ENCODE data around the gene MAP7D1. TPM values are rescaled to one million over a fixed set of nuclear protein-coding genes. Genes with fewer than 3 reads are reported as not detected.

MAP7D1 gene
- total and polyA plus RNA-seq, 2 of the 13 experiments (the other 11 are each of a cell fraction or from before 2014, with no cell fraction given) = 5.6 to 7.2 TPM

DNA sequence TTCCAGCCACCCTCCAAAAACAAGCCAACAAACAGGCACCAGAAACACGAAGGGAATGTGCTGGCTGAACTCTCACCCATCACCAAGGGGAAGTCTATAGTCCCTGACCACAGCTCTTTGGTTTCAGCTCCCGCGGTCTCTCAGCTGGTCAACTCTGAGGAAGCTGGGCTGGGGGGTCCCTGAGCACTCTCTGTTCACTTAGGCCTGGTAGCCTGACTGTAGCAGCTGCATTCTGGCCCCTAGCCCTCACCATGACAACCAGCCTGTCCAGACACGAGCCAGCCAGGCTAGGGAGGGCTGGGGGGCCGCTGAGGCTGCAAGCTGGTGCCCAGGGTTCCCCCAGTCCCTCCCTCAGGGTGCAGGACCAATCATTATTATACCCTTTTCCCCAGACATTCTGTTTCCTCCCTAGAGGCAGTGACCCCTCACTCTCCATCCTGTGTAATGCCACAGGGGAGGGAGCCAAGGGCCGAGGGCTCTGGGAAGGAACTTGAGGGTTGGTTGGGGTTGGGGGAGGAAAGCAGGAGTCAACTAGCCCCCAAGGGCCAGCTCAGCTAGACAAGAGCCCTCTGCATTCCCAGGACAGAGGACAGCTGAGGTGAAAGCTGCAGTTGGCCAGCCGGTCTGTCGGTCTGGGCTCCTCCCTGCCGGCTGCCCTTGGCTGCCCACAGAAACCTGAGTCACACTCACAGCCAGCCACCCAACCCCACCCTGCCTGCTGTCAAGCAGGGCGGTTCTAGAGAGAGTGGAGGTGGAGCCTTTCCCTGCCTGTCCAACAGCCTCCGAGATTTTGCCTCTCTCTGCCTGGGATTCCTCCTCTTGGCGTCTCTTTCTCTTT is 5.4 kb upstream of the MAP7D1 start (continued):
- TF ChIP-seq MAX (IDR thresholded peaks at IDR 0.05) (peak; percentile 29; the same call in 1 of the 2 replicates), FOSL2 (CRISPR knock-in tag; IDR thresholded peaks at IDR 0.05) (peak; percentile 83), ESRRA (CRISPR knock-in tag; IDR thresholded peaks at IDR 0.05; ENCODE audit: low read depth) (no peak), TGIF2 (CRISPR knock-in tag; IDR thresholded peaks at IDR 0.05) (peak; percentile 77), MEIS1 (CRISPR knock-in tag; IDR thresholded peaks at IDR 0.05; ENCODE audit: borderline replicate concordance) (0 out of 2 replicates have a peak, but pooled peaks have one; percentile 40), PHF8 (CRISPR knock-in tag; IDR thresholded peaks at IDR 0.05) (no peak), POLR2G (IDR thresholded peaks at IDR 0.05; ENCODE audit: low read depth, low read length) (peak; percentile 33; the same call in 1 of the 2 replicates), TEAD3 (CRISPR knock-in tag; optimal IDR thresholded peaks at IDR 0.05; ENCODE audit: borderline replicate concordance) (peak; percentile 62), ZNF367 (CRISPR knock-in tag; IDR thresholded peaks at IDR 0.05; ENCODE audit: borderline replicate concordance) (no peak), ZBTB38 (CRISPR knock-in tag; IDR thresholded peaks at IDR 0.05) (0 out of 2 replicates have a peak, but pooled peaks have one; percentile 17), ZNF12 (CRISPR knock-in tag; IDR thresholded peaks at IDR 0.05) (no peak)
- TF ChIP-seq, protein P1, sequence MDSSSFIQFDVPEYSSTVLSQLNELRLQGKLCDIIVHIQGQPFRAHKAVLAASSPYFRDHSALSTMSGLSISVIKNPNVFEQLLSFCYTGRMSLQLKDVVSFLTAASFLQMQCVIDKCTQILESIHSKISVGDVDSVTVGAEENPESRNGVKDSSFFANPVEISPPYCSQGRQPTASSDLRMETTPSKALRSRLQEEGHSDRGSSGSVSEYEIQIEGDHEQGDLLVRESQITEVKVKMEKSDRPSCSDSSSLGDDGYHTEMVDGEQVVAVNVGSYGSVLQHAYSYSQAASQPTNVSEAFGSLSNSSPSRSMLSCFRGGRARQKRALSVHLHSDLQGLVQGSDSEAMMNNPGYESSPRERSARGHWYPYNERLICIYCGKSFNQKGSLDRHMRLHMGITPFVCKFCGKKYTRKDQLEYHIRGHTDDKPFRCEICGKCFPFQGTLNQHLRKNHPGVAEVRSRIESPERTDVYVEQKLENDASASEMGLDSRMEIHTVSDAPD (CRISPR knock-in tag; IDR thresholded peaks at IDR 0.05) = no peak
- TF ChIP-seq, protein P2, sequence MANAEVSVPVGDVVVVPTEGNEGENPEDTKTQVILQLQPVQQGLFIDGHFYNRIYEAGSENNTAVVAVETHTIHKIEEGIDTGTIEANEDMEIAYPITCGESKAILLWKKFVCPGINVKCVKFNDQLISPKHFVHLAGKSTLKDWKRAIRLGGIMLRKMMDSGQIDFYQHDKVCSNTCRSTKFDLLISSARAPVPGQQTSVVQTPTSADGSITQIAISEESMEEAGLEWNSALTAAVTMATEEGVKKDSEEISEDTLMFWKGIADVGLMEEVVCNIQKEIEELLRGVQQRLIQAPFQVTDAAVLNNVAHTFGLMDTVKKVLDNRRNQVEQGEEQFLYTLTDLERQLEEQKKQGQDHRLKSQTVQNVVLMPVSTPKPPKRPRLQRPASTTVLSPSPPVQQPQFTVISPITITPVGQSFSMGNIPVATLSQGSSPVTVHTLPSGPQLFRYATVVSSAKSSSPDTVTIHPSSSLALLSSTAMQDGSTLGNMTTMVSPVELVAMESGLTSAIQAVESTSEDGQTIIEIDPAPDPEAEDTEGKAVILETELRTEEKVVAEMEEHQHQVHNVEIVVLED (CRISPR knock-in tag; IDR thresholded peaks at IDR 0.05; ENCODE audit: borderline replicate concordance) = peak; percentile 29; the same call in 1 of the 2 replicates
